ENCODE results near the gene TMUB1. TPM values are rescaled to one million over a fixed set of nuclear protein-coding genes. Genes with fewer than 3 reads are reported as not detected.
A peak's percentile ranks its signal among the peaks of the same experiment; 100 is the strongest.
"Not testable (repeated sequence)": the region's sequence is repeated elsewhere in the genome, so short reads cannot be mapped to it uniquely, and the experiment has no call there.

The TMUB1 gene
- total RNA-seq, 1 experiment from 2014 or later, result 37.1 TPM

DNA sequence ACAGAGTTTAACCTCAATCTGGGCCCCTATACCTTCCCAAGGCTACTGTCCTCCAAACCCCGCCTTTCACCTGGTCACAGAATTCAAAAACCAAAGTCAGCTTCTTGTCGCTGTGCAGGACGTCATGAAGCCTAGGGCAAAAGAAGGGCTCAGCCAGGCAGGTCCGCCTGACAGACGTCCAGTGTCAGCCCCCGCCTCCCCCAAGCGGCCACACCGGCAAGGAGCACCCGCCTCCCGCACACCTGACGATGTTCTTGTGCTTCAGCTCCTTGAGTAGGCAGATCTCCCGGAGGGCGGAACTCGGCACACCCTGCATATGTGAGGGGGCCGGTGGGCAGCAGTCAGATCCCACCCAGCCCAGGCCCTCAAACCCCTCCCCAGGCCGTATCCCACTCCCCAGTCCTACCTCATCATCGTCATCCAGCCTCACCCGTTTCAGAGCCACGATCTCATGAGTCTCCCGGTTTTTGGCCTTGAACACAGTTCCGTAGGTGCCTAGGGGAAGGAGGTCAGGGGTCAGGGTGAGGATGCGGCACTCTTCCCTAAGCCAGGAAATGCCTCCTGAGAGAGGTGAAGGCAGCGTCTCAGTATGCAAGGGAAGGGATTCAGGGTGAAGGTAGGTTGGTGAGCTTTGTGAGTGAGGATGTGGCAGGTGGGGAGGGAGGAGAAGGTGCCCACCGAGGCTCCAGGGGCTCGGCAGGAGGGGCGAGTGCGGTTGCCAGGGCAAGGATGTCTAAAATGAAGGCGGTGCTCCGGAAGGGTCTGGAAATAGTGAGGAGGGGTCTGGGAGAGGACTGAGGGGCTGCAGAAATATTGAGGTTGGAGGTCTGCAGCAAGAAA is 26.4 kb downstream of the TMUB1 start:
- DNase-seq (ENCODE audit: low spot score), result no peak

DNA sequence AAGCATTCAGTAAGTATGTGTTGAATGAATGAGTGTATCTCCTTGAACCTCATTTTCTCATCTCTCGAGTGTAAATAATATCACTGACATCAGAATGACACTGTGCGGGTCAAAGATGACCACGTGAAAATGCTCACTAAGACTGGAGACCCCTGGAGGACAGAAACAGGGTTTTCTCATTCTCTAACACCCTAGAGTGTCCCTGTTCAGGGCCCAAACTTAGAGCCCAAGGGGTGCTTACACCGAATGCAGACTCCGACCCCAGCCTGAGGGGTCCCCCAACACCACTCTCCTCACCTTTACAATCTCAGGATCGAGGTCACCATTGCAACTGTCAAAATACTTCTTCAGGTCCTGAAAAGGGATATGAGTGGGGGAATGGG is 27.0 kb downstream of the TMUB1 start:
- no peak for DNase-seq (ENCODE audit: low spot score)

DNA sequence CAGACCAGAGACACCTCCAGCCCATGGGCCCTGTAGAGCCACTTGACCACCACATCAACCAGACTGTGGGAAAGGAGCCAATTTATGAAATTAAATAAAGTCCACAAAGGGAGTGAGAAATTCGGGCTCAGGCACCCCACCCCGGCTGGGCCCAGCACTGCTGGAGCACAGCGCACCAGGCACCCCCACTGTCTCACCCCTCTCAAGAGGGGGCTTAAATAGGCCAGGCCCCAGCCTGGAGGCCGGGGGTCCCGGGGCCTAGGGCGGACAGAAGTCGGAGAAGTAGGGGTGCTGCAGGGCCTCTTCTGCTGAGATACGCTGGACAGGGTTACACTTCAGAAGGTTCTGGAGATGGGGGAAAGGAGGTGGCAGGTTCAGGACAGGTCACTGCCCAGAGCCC is 29.5 kb downstream of the TMUB1 start:
- no peak for DNase-seq (ENCODE audit: low spot score)

DNA sequence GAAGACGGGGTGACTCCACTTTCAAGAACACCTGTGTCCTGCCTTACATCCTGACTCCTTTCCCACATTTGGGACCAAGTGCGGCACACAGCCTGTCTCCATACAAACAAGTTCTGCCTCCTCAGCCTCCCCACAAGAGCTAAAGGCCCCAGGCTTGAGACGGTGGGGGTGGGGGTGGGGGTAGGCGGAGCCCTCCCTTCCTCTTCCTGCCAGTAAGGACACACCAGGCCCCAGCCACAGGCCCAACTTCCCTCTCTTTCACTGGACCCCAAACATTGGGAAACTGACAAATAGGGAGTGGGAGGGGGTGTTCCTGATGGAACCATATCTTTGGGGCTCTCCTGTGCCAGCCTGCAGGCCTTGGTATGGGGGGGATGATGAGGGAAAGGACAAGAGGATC is 30.2 kb downstream of the TMUB1 start:
- no peak for DNase-seq (ENCODE audit: low spot score)

DNA sequence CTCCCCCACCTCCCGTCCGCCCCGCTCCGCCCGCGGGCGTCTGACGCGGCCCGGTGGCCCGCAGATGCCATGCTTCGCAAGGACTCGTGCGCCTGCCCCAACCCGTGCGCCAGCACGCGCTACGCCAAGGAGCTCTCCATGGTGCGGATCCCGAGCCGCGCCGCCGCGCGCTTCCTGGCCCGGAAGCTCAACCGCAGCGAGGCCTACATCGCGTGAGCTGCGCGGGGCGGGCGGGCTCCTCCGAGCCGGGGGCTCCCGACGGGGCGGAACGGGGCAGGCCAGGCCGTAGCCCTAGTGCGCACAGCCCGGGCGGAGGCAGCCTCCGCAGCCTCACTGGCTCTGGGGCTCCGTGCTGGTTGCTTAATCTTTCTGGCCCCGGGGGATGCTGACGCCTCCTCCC is 32.2 kb downstream of the TMUB1 start:
- DNase-seq (ENCODE audit: low spot score), result no peak

DNA sequence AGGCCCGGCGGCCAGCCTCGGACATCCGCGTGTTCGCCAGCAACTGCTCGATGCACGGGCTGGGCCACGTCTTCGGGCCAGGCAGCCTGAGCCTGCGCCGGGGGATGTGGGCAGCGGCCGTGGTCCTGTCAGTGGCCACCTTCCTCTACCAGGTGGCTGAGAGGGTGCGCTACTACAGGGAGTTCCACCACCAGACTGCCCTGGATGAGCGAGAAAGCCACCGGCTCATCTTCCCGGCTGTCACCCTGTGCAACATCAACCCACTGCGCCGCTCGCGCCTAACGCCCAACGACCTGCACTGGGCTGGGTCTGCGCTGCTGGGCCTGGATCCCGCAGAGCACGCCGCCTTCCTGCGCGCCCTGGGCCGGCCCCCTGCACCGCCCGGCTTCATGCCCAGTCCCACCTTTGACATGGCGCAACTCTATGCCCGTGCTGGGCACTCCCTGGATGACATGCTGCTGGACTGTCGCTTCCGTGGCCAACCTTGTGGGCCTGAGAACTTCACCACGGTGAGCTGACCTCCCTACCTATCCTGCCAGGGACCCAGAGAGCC is 34.3 kb downstream of the TMUB1 start:
- DNase-seq (ENCODE audit: low spot score), result no peak

DNA sequence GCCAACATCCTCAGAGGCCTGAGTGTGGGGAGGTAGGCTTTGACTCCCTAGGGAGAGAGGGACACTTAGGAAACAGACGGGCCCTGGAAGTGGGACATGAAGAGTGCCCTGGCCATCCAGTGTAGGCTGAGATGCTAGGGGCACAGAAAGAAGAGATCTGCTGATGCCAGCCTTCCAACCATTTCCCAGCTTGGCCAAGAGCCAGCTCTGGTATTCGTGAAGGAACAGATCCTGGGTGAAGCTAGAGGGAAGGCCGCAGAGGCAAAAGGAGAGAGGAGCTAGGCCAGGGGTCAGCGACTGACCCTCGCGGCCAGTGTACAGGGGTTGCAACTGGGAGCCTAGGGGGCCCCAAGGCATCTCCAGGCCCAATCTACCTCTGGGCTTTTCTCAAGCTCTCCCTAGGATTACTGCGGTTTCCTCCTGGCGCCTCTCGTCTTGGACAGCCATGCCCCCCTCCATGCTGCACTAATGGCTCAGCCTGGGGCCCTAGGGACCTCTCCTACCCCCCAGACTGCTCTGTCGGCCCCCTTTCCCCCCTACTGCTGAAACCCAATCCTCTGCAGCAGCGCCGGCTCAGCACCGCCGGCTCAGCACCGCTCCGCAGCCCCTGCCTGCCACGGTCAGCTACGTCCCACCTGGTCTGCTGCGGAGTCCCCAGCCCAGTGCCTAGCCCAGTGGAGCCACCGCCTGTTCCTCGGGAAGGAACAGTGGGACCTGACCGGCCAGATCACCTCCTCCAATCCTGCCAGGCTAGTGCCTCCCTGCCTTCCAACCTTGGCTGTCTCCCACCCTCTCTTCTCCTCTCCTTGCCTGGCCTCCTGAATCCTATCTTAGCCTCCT is 35.1 kb downstream of the TMUB1 start, which contains the start of gene ASIC3:
TSS of gene ASIC3 (plus strand) at position 556 of the 840 bp plus-strand sequence. CDS start 355 bp downstream, outside the sequence.
- DNase-seq (ENCODE audit: low spot score), result no peak

DNA sequence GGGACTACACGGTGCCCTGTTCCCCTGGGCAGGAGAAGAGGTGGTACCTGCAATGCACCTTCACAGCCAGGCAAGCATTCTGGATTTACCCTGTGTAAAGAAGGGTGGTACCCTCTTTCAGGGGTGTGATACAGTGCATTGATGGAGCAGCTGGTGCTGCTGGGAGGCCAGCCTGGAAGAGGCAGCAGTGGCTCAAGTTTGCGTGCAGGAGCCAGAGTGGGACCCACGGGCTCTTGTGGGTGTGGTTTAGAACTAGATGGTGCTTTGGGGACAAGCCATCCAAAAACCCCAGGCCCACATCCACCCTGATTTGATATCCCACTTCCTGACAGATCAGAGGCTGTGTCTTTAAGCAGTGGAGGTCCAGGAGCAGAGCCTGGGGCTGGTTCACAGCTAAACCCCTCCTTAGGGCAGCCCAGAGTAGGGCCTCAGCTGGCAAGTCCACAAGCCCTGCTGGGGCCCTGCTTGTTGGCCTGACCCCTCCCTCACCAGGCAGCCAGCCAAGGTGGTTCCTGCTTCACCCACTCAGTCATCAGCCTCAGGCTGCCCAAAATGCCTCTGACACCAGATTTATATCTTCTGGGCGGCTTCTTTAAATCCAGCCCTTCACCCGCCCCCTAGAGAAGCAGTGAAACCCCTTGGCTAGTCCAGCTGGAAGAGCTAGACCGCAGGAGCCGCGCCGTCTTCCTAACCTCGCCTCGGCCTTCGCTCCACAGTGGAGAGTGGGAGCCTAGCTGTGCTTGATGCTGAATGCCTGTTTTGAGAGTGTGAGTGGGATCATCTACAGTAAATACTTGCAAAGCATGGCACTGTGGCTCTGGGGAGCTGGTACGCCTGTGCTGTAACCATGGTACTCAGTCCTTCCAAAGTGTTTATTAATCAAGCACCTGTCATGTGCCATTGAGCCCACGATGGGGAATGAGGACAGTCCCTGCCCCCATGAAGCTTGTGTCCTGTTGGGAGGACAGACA is 36.4 kb downstream of the TMUB1 start:
- peak; percentile 76 for DNase-seq (ENCODE audit: low spot score)

DNA sequence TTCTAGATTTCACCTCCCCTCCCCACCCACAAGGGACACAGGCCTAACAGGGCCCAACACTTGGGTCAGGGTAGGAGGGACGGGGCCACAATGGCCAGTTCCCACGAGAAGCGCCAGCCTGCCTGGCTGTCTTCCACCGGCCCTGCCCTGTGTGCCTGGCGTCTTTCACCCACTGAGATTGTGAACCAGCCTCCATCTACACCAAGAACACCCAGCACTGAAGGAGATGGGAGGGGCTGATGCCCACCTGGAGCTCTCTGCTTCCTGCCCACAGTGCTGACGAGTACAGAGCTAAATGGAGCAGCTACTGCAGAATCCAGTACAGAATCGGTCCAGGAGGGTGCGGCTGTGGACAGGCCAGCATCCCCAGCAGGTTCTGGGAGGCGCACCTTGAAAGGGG is 37.3 kb downstream of the TMUB1 start:
- DNase-seq (ENCODE audit: low spot score), result no peak

DNA sequence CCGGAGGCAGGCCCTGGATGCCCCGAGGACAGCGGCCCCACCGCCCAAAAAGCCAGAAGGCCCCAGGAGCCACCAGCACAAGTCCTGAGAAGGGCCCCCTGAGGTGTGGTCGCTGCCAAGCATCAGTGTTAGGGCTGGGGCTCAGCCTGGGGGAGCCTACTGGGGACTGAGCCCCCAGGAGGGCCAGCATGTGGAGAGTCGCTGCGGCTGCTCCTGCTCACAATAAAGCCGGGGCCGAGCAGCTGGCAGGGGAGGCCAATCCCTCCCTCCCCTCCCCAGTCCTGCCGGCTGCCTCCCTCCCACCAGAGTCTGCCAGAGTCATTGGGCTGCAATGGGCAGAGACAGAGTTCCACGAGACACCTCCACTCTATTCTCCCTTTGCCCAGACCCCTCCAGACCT is 38.0 kb downstream of the TMUB1 start:
- DNase-seq (ENCODE audit: low spot score), result no peak

DNA sequence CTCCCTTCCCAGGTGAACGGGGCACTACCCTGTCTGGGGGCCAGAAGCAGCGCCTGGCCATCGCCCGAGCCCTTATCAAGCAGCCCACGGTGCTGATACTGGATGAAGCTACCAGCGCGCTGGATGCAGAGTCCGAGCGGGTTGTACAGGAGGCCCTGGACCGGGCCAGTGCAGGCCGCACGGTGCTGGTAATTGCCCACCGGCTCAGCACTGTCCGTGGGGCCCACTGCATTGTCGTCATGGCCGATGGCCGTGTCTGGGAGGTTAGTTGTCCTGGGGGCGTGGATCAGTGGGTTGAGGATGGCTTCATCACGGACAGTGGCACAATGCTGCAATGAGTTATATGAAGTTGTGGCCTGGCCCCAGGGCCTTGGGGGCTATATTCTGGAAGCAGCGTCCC is 39.3 kb downstream of the TMUB1 start:
- no peak for DNase-seq (ENCODE audit: low spot score)

DNA sequence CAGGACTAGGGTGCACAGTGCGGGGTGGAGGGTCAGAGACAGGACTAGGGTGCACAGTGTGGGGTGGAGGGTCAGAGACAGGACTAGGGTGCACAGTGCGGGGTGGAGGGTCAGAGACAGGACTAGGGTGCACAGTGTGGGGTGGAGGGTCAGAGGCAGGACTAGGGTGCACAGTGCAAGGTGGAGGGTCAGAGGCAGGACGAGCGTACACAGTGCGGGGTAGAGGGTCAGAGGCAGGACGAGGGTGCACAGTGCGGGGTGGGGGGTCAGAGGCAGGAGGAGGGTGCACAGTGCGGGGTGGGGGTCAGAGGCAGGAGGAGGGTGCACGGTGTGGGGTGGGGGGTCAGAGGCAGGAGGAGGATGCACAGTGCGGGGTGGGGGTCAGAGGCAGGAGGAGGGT is 39.8 kb downstream of the TMUB1 start:
- not testable (repeated sequence) for DNase-seq (ENCODE audit: low spot score)

DNA sequence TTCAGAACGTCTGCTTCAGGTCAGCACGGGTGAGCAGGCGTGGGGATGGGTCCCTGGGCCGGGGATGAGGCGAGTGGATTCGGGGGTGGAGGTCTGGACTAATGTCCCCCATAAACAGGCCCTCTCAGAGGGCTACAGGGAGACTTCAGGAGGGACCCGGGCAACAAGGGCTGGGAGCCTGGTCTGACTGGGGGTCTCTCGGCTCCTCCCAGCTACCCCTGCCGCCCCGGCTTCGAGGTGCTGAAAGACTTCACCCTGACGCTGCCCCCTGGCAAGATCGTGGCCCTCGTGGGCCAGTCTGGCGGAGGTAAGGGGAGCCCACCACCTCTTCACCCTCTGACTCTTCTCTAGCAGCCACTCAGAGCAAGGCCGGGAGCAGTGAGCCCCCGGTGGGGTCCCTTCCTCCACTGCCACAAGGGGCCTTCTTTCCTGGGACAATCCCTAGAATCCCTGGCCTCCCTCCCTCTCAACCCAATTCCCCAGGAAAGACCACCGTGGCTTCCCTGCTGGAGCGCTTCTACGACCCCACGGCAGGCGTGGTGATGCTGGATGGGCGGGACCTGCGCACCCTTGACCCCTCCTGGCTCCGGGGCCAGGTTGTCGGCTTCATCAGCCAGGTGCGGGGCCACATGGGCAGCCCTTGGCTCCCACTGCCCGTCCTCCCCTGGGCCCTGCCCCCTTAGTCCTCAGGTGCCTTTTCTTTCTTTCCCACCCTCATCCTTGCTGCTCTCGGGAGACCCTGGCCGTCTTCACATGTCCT is 42.5 kb downstream of the TMUB1 start:
- DNase-seq (ENCODE audit: low spot score), result no peak

DNA sequence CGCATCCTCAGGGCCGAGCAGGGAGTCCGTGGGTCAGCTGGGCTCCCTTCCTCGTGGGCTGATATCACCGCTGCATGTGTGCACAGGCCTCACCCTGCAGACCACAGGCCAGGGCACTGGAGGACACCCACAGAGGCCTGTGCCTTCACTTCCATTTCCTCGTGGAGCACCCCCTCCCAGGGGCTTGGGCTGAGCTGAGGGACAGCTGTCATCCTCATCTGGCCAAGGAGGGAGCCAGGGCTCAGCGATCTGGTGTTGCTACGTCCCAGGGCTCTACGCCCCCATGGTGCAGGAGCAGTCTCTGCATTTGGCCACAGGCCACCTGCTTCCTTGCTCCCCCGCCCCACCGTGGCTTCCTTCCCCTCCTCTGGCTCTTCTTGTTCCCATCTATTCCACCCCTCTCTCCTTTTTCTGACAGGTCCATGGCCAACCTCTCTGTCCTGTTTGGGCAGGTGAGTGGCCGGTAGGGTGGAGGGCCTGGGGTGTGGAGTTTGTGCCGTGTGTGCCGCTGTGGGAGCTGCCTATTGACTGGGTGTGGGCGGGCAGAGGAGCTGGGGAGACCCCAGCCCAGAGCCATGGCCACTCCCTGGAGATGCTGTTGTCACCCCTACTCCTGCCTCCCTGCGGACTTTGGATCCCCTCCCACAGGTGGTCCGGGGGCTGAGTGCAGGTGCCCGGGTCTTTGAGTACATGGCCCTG is 43.3 kb downstream of the TMUB1 start:
- no peak for DNase-seq (ENCODE audit: low spot score)

DNA sequence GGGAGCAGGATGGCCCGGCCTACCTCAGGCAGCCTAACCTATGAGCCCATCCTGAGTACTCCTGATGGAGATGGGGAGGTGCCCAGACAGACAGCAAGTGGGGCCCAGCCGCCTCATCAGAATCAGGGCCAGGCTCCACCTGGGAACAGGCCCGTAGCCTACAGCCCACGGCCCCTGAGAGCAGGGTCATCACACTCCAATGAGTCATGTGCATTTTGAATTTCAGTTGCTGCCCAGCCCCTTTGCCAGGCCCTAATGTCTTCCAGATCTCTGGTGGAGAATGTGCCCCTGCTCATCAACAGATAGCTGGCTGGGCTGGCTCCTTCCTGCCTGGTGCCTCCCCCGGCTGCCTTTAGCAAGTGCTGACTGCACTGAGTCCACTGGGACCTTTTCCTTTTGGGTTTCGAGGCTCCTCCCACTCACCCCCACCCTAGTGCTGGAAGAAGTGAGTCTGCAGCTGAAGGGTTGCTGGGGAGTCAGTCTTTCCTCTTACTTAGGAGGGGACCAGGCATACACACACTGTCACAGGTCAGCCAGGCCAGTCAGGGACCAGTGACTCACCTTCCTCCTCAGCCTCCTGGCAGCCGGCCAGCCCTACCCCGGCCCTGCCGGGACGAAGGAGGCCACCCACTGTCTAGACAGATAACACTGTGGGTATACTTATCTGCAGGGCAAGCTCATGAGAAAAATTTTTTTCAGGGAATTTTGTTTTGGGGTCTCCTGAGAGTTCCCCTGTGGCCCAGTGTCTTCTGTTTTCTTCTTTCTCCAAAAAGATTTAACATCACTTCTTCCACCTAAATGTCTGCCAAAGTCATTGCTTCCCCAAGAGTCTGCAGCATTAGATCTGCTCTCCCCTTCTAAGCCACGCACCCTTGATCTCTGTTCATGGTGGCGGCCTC is 44.1 kb downstream of the TMUB1 start:
- peak; percentile 90 for DNase-seq (ENCODE audit: low spot score)

DNA sequence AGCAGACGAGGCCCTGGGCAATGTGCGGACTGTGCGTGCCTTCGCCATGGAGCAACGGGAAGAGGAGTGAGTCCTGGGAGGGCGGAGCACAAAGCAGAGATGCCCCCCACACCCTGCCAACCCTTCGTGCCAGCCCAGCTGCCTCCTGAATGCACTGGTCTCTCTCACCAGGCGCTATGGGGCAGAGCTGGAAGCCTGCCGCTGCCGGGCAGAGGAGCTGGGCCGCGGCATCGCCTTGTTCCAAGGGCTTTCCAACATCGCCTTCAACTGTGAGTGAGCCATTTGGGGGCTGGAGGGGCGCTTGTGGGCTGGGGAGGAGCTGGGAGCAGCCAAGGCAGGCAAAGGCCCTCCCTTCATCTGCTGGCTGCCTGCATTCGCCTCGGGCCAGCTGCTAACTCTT is 47.4 kb downstream of the TMUB1 start:
- DNase-seq (ENCODE audit: low spot score), result no peak

DNA sequence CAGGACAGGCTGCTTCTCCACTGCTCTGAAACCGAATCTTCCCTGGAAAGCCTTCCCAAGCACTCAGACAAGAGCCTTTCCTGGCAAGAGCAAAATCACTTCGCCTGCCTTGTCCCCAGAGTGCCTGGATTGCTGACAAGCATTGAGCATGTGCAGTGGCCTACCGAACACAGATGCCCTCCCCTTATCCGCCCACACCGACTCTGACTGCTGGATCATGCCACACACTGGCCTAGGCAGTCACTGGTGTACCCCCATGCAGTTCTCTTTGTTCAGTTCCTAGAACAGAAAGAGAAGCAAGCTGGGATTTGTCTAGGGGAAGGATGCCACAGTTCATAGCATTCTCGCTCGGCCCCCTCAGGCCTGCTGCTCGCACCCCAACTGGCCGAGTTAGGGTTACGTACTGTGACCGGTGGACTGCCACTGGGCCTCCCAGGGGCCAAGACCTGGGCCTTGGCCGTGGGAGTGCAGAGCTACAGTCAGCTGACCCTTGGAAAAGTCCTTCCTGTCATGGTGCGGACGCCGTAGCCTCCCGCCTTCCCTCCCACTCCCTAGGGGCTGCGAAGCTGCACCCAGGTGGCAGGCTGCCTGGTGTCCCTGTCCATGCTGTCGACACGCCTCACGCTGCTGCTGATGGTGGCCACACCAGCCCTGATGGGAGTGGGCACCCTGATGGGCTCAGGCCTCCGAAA is 48.1 kb downstream of the TMUB1 start:
- DNase-seq (ENCODE audit: low spot score), result no peak

DNA sequence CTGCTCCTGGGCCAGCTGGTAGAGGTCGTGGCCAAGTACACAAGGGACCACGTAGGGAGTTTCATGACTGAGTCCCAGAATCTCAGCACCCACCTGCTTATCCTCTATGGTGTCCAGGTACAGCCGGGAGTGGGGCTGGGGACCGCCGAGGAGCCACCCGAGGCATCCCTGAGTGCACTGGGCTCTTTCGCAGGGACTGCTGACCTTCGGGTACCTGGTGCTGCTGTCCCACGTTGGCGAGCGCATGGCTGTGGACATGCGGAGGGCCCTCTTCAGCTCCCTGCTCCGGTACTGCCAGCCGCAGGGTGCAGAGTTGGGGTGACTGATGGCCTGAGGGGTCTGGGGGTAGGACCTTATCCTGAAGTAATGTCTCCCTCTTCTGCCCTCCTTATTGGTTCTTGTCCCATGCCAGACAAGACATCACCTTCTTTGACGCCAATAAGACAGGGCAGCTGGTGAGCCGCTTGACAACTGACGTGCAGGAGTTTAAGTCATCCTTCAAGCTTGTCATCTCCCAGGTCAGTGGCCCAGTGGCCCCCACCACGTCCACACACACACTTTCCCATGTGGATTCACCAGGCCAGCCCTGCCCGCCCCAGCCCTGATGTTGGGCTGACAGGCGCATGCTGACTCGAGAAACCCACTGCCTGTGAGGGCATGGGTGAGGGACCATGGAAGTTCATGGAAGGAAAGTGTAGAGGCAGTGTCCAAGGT is 48.8 kb downstream of the TMUB1 start:
- DNase-seq (ENCODE audit: low spot score), result no peak
